ENCODE results near the gene HBA2. TPM values are rescaled to one million over a fixed set of nuclear protein-coding genes. Genes with fewer than 3 reads are reported as not detected.
A peak's percentile ranks its signal among the peaks of the same experiment; 100 is the strongest.

HBA2 gene
- total RNA-seq, 1 experiment from 2014 or later, result not detected

- Histone ChIP-seq H4K20me1 (ENCODE audit: control insufficient read depth, insufficient read depth, insufficient read length) (no peaks in the 10 kb centered on the region), H2AK5ac (ENCODE audit: insufficient read length, low read length) (no peak overlapping the region), H2BK20ac (ENCODE audit: low read depth, low read length, poor library complexity, severe bottlenecking) (no peak overlapping the region), H3K18ac (ENCODE audit: insufficient read length, low read depth, low read length) (no peak overlapping the region), H4K5ac (ENCODE audit: insufficient read length, low read depth, low read length) (no peak overlapping the region), H3K9ac (ENCODE audit: extremely low read depth, insufficient read length, low read length) (no peak overlapping the region), H2AFZ (ENCODE audit: low read length) (no peak overlapping the region), H3K23ac (ENCODE audit: insufficient read length, low read depth, low read length) (no peak overlapping the region), H3K27me3 (ENCODE audit: insufficient read depth, low read length) (peaks cover 9% of the 10 kb centered on the region; the same call in 1 of the 2 replicates), H3K9me3 (ENCODE audit: control insufficient read depth, low read depth, low read length) (no peaks in the 10 kb centered on the region), H3K4ac (ENCODE audit: low read depth, low read length) (no peak overlapping the region), H3K56ac (ENCODE audit: insufficient read length, low read depth, low read length) (no peak overlapping the region), H2BK120ac (ENCODE audit: low read depth, low read length, poor library complexity, severe bottlenecking) (no peak overlapping the region), H2BK12ac (ENCODE audit: insufficient read length, low read depth, low read length) (no peak overlapping the region), H2BK15ac (ENCODE audit: low read depth, low read length) (no peak overlapping the region), H3K79me2 (ENCODE audit: insufficient read depth, low read length) (no peaks in the 10 kb centered on the region), H3K23me2 (ENCODE audit: insufficient read length, low read depth, low read length, poor library complexity, severe bottlenecking) (peaks cover 7% of the 10 kb centered on the region), H3T11ph (ENCODE audit: low read length) (no peak overlapping the region), H3K4me1 (ENCODE audit: insufficient read depth, low read length) (no peaks in the 10 kb centered on the region), H3K79me1 (ENCODE audit: insufficient read depth, low read depth, low read length, poor library complexity, severe bottlenecking) (no peaks in the 10 kb centered on the region), H3K27ac (ENCODE audit: insufficient read length, low read depth, low read length) (no peak overlapping the region), H3K4me2 (ENCODE audit: insufficient read depth, insufficient read length, low read length) (peak overlapping the region; percentile 86), H3K14ac (ENCODE audit: insufficient read depth, low read length) (no peak overlapping the region), H4K91ac (ENCODE audit: insufficient read length, low read depth, low read length) (no peak overlapping the region), H4K8ac (replicated peaks; ENCODE audit: insufficient read length, low read depth, low read length) (no peak overlapping the region), H2BK5ac (ENCODE audit: insufficient read length, low read length) (no peak overlapping the region)
- Mint-ChIP-seq H3K4me3 (peak overlapping the region; percentile 63 to 88), H3K9me3 (peaks cover 5 to 9% of the 10 kb centered on the region in 2 experiments; a peak in 3 of 5 replicates), H3K36me3 (ENCODE audit: insufficient read depth in 1 of 3, low read depth in 3 of 3) (no peaks in the 10 kb centered on the region), H3K4me1 (peaks cover 9% of the 10 kb centered on the region in 2 experiments), H3K27ac (no peak overlapping the region), H3K27me3 (ENCODE audit: low read depth) (peaks cover 82% of the 10 kb centered on the region)
- WGBS (ENCODE audit: extremely low coverage, insufficient read length, low lambda C conversion rate), result no CpG with 5 or more reads among the region's 59 CpGs
- peak; percentile 67 for DNase-seq
- TF ChIP-seq CTCF (conservative IDR thresholded peaks at IDR 0.05), result no peak
These were observed 18.3 kb upstream of the HBA2 start for GRCh38 chr16:154217-155030.
